Neural cell (in vitro differentiated cells): Measurements from ENCODE around the gene DDX21.

Experiments used
- RAD21 ChIP-seq: fragments of 450-650 bp; conservative IDR thresholded peaks from 2 replicates; pipeline ENCODE4 v1.6.1; 2014; ENCODE audit warnings: antibody characterized with exemption, mild to moderate bottlenecking, moderate library complexity
- REST ChIP-seq: IDR thresholded peaks from 2 replicates; pipeline ENCODE4 v1.6.1; 2012; ENCODE audit warnings: borderline replicate concordance
- TF ChIP-seq, protein P1 (sequence below): fragments of 450-650 bp; IDR thresholded peaks from 2 replicates; pipeline ENCODE4 v1.5.1; 2014; ENCODE audit warnings: antibody characterized with exemption, mild to moderate bottlenecking, moderate library complexity; ENCODE audit not compliant: poor library complexity, severe bottlenecking

DNA sequence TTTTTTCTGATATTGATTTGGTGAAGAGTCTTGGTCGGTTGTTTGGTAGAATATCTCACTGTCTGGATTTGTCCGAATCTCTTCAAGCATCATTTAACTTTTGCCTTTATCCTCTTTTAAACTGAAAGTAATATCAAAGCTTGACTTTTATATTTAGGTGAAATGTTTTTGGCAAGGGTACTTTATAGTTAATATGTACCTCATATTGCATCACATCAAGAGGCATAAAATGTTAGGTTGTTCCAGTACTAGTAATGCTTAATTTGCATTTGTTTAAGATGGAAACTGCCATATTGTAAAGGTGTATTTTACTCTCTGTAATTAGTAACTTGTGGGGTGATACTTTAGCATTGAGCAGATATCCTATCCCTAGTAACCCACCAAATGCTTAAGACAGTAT is 17.1 kb upstream of the DDX21 start:
- TF ChIP-seq REST (no peak), RAD21 (no peak)
- TF ChIP-seq, protein P1, sequence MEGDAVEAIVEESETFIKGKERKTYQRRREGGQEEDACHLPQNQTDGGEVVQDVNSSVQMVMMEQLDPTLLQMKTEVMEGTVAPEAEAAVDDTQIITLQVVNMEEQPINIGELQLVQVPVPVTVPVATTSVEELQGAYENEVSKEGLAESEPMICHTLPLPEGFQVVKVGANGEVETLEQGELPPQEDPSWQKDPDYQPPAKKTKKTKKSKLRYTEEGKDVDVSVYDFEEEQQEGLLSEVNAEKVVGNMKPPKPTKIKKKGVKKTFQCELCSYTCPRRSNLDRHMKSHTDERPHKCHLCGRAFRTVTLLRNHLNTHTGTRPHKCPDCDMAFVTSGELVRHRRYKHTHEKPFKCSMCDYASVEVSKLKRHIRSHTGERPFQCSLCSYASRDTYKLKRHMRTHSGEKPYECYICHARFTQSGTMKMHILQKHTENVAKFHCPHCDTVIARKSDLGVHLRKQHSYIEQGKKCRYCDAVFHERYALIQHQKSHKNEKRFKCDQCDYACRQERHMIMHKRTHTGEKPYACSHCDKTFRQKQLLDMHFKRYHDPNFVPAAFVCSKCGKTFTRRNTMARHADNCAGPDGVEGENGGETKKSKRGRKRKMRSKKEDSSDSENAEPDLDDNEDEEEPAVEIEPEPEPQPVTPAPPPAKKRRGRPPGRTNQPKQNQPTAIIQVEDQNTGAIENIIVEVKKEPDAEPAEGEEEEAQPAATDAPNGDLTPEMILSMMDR: no peak
